GM19238 (cell line): Measurements from ENCODE around the gene HOXC10.

ENCODE experiments used
- DNase-seq: peaks from one replicate; pipeline ENCODE4 v3.0.0; 2011; ENCODE audit warnings: low spot score; ENCODE audit not compliant: insufficient read length

Gene HOXC10

GRCh38 chr12:54028314-54029201 is 43.6 kb downstream of the HOXC10 start, which contains the start of gene HOXC6:
Gene HOXC6 (plus strand): TSS chr12:54028440. CDS start chr12:54028522, 82 bp downstream.
- DNase-seq, result no peak

- DNase-seq, result no peak
These were observed 44.8 kb downstream of the HOXC10 start for GRCh38 chr12:54029529-54030441.

GRCh38 chr12:54030442-54030801 is 45.5 kb downstream of the HOXC10 start:
- no peak for DNase-seq

DNA sequence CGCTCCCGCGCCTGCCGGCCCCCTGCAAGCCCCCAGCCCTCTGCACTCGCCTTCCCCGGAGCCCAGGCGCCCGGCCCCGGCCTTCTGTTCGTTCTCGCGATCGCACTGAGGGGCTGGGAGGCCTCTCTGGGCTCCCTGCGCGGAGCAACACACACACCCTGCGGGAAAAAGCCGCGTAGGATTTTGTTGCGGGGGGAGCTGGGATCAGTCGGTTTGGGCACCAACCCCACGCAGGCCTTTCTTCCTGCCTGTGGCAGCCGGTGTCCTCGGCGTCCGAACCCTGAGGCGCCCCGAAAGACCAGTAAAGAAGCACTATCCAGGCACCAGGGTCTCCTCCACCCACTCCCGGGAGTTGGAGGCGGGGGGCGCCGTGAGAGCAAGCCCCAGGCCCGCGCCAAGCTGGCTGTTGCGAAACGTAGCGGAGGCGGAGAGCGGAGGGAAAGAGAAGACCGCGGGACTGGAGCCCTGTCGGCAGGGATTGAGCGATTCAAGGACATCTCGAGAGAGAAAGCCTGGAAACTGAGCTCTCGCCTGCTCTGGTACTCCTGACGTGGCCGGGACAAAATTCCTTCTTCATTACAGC is 46.0 kb downstream of the HOXC10 start:
- no peak for DNase-seq

GRCh38 chr12:54031480-54031879 is 46.5 kb downstream of the HOXC10 start:
- no peak for DNase-seq

DNA sequence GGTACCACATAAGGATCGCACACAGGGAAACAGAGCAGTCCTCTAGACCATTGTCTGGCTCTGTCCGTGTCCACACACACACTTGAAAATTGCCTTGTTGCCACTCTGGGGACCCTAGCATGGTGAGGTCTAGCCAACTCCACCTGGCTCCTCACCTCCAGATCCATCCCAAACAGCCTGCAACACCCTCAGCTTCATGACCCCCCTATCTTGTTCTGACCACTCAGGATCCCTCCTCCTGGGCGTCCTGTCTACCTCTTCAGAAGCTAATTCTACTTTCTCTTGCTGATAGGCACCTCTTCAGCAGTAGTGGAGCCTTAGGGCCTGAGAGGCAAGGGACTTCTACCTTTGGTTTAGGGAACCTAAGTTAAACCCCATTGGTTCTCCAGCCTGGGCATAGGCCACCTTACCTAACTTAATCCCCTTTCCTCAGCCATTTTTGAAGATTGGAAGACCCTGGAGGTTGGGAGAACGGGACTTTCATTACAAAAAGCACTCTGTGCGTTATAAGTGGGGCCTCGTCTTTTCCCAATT is 47.2 kb downstream of the HOXC10 start:
- DNase-seq, result no peak

DNA sequence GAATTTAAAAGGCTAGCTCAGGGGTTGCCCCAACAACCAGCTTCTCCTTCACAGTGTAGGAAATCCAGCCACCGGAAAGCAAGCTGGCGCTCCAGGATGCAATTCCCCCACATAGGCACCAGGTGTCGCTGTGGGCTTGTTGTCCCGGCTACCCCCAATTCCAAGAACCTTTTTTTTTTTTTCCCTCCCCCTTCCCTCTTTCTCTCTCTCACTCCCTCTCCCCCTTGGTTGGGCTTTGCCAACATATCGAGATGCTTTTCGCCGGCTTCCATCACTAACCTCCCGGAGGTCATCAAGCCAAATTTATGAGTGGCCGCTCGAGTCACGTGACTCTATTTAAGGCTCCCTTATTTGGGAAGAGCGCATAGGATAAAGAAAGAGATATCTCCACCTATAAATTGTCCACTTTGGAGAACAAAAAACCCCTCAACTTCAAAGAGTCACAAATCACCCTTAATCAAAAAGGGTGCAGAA is 47.7 kb downstream of the HOXC10 start, which contains the start of gene HOXC5:
HOXC5 (plus strand) TSS at position 424 of the 474 bp plus-strand sequence. CDS start 73 bp downstream, outside the sequence.
- peak; percentile 66 for DNase-seq

- DNase-seq, result no peak
These were observed 48.4 kb downstream of the HOXC10 start for GRCh38 chr12:54033106-54033979.

DNA sequence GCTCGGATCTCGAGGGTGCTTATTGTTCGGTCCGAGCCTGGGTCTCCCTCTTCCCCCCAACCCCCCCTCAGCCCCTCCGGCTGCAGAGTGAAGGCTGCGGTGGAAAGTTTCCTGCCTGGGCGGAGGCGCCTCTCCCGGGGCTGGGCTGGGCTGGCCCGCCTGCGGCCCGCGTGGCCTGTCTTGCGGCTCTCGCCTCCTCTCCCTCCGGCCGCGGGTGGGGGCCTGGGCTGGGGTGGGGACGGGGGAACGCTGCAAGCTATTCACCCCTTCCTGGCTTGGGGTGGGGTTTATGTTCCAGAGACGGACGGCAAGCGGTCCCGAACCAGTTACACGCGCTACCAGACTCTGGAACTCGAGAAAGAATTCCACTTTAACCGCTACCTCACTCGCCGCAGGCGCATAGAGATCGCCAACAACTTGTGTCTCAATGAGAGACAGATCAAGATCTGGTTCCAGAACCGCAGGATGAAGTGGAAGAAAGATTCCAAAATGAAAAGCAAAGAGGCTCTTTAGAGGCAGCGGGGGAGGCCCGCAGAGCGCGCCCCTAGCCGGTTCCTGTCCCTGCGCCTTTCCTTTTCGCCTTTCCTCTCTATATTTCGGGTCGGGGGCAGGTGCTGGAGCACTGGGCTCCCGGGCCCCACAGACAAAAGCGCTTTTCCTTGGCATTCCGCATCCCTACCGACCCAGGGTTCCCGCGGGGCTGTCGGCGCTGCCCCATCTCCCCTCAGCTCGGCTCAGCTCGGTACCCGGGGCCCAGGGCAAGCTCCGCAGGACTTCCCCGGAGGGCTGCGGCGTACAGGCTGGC is 49.2 kb downstream of the HOXC10 start:
- DNase-seq, result no peak

GRCh38 chr12:54034785-54035310 is 49.9 kb downstream of the HOXC10 start:
- no peak for DNase-seq

GRCh38 chr12:54035568-54036264 is 50.8 kb downstream of the HOXC10 start:
- no peak for DNase-seq

DNA sequence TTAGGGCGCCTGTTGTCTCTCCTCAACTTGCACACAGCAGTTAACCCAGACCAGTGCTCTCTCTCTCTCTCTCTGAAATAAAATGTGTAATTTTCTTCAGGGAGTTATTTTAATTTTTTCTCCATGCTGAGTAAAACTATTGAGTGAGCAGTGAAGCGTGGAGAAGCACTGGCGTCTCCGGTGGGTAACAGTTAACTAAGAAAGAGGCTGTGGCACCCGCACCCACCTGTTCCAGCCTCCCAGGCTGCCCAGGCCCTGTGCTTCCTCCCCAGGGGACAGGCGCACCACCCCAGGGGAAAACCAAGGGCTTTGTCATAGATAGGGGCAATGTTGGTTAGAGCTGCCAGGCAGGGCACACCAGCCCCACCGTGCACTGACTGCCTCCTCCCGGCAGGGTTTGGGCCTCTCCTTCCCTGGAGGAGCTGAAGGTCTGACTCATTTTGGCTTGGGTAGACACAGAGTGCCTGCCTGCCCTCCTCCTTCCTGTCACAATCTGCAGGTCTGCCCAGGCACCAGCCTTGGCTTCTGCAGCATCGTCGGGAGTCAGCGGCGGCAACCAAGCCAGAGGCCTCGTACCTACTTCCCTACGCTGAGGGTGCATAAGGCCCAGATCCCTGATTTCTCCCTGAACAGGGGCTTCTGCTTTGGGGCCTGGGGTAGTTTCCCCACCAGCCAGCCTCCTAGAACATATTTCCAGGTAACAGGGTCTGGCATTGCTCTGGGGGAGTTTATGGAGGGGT is 51.8 kb downstream of the HOXC10 start:
- DNase-seq, result no peak

DNA sequence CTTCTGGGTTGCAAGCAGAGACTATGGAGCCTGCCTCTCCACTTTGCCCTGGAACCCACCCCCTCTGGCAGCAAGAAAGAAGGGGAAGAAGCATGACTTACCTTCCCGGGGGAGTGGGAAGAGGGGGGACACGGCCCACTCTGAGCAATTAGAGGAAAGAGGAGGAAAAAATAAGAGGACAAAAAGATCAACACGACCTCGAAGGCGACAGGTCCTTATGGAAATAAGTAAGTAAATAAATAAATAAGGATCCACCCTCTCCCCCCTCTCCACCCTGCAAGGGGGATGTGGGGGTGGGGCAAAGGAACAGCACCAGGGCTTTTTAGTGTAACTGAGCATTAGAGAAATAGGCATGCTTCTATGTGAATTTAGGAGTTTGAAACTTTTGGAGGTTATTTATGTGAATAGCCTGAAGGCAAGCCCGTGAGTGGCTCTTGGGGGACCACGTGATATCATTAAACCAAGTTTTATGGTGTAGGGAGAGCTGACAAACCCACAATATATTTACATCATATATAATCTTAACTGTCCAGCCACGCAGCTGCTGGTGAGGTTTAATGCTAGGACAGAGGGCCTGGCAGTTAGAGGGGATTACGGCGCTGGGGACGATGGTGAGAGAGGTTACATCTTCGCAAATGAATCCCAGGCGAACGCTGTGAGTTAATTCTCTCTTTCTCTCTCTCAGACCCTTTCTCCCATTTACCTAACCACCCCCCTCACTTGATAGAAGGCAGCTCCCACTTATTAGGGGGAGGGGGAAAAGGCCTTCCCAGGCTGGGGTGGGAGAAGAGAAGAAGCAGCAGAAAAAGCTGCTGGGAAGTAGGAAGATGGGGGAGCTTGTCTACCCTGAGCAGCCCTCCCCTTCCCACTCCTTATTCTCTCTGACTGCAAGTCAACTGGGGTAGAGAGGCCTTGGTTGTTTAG is 52.7 kb downstream of the HOXC10 start:
- DNase-seq, result no peak

- DNase-seq, result no peak
These were observed 53.4 kb downstream of the HOXC10 start for GRCh38 chr12:54038284-54038870.

DNA sequence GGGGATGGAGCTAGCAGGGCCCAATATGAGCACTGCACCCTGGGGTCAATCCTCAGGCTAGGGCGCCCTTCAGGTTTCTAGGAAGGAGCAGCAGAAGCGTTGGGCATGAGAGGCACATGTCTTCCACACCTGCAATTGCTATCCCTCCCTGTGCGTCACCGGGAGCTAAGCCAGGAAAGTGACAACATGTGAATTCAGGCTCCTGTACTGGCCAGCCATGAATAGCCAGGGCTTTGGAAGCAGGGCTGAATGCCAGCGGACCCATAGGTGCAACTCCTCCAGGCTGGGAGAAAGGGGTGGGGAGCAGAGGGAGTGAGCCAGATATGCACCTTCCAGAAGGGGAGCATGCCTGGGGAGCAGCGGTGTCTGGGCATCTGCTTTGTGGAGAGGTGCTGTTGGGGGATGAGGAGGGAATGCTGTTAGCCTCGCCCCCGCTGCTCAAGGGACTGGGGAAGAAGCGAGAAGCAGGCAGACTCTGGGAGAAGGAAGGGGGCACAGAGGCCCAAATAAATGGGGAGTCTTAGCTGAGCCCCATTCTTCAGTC is 54.0 kb downstream of the HOXC10 start:
- DNase-seq, result no peak
